ENCODE measurements around the gene UPK3BL1. TPM values are rescaled to one million over a fixed set of nuclear protein-coding genes. Genes with fewer than 3 reads are reported as not detected.
"Not testable (repeated sequence)": the region's sequence is repeated elsewhere in the genome, so short reads cannot be mapped to it uniquely, and the experiment has no call there.

UPK3BL1 gene
- total RNA-seq, 1 experiment from 2014 or later: 12.4 TPM

GRCh38 chr7:102599699-102600098 lies 42.9 kb downstream of the UPK3BL1 start:
- H4K20me1 ChIP-seq (ENCODE audit: control insufficient read depth, insufficient read depth, insufficient read length); H3K14ac ChIP-seq (ENCODE audit: insufficient read depth, low read length); H3K4ac ChIP-seq (ENCODE audit: low read depth, low read length); H2BK15ac ChIP-seq (ENCODE audit: low read depth, low read length); H3K27ac ChIP-seq (ENCODE audit: insufficient read length, low read depth, low read length); H2BK120ac ChIP-seq (ENCODE audit: low read depth, low read length, poor library complexity, severe bottlenecking); H2BK12ac ChIP-seq (ENCODE audit: insufficient read length, low read depth, low read length); H3K79me1 ChIP-seq (ENCODE audit: insufficient read depth, low read depth, low read length, poor library complexity, severe bottlenecking); H3K9ac ChIP-seq (ENCODE audit: extremely low read depth, insufficient read length, low read length); H4K91ac ChIP-seq (ENCODE audit: insufficient read length, low read depth, low read length); H4K8ac ChIP-seq (replicated peaks; ENCODE audit: insufficient read length, low read depth, low read length); H2AFZ ChIP-seq (ENCODE audit: low read length); H3K27me3 Mint-ChIP-seq (ENCODE audit: low read depth); H3K4me3 Mint-ChIP-seq; H2BK20ac ChIP-seq (ENCODE audit: low read depth, low read length, poor library complexity, severe bottlenecking); H3K27me3 ChIP-seq (ENCODE audit: insufficient read depth, low read length); H2BK5ac ChIP-seq (ENCODE audit: insufficient read length, low read length); H3K18ac ChIP-seq (ENCODE audit: insufficient read length, low read depth, low read length); H3K23me2 ChIP-seq (ENCODE audit: insufficient read length, low read depth, low read length, poor library complexity, severe bottlenecking); H3K23ac ChIP-seq (ENCODE audit: insufficient read length, low read depth, low read length); H3K9me3 Mint-ChIP-seq; H2AK5ac ChIP-seq (ENCODE audit: insufficient read length, low read length); H3K56ac ChIP-seq (ENCODE audit: insufficient read length, low read depth, low read length); H3K4me1 ChIP-seq (ENCODE audit: insufficient read depth, low read length); H4K5ac ChIP-seq (ENCODE audit: insufficient read length, low read depth, low read length); H3K36me3 Mint-ChIP-seq (ENCODE audit: insufficient read depth in 1 of 3, low read depth in 3 of 3); H3K79me2 ChIP-seq (ENCODE audit: insufficient read depth, low read length); H3K4me1 Mint-ChIP-seq; H3K4me2 ChIP-seq (ENCODE audit: insufficient read depth, insufficient read length, low read length); H3K27ac Mint-ChIP-seq; H3T11ph ChIP-seq (ENCODE audit: low read length); DNase-seq; H3K9me3 ChIP-seq (ENCODE audit: control insufficient read depth, low read depth, low read length): not testable (repeated sequence)
- no CpG with 5 or more reads among the region's 9 CpGs for WGBS (ENCODE audit: extremely low coverage, insufficient read length, low lambda C conversion rate)

DNA sequence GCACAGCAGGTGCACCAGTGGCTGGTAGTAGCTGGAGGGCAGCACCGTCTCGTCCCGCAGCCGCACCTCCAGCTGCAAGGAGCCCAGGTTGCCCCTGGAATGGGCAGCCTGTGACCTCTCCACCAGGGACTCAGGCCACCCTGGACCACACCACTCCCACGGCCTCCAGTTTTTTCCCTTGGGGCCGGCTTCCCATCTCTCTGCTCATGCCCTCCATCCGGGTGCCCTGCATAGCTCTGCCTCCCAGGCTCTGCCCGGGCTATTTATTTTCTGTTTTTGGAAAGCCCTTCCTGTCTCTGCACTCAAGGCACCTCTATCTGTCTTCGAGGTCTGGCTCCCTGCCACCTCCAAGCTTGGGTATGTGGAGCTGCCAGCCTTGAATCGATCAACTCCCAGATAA lies 46.6 kb downstream of the UPK3BL1 start:
- H3K4ac ChIP-seq (ENCODE audit: low read depth, low read length); H3K23me2 ChIP-seq (ENCODE audit: insufficient read length, low read depth, low read length, poor library complexity, severe bottlenecking); H3K79me1 ChIP-seq (ENCODE audit: insufficient read depth, low read depth, low read length, poor library complexity, severe bottlenecking); H3K27me3 ChIP-seq (ENCODE audit: insufficient read depth, low read length); H4K5ac ChIP-seq (ENCODE audit: insufficient read length, low read depth, low read length); H4K91ac ChIP-seq (ENCODE audit: insufficient read length, low read depth, low read length); H3T11ph ChIP-seq (ENCODE audit: low read length); DNase-seq; H2BK12ac ChIP-seq (ENCODE audit: insufficient read length, low read depth, low read length); H3K79me2 ChIP-seq (ENCODE audit: insufficient read depth, low read length); H3K14ac ChIP-seq (ENCODE audit: insufficient read depth, low read length); H2BK120ac ChIP-seq (ENCODE audit: low read depth, low read length, poor library complexity, severe bottlenecking); H3K4me1 Mint-ChIP-seq; H3K4me1 ChIP-seq (ENCODE audit: insufficient read depth, low read length); H3K9me3 ChIP-seq (ENCODE audit: control insufficient read depth, low read depth, low read length); H4K8ac ChIP-seq (replicated peaks; ENCODE audit: insufficient read length, low read depth, low read length); H3K9me3 Mint-ChIP-seq; H3K4me3 Mint-ChIP-seq; H4K20me1 ChIP-seq (ENCODE audit: control insufficient read depth, insufficient read depth, insufficient read length); H2BK5ac ChIP-seq (ENCODE audit: insufficient read length, low read length); H3K18ac ChIP-seq (ENCODE audit: insufficient read length, low read depth, low read length); H2AFZ ChIP-seq (ENCODE audit: low read length); H2BK20ac ChIP-seq (ENCODE audit: low read depth, low read length, poor library complexity, severe bottlenecking); H3K23ac ChIP-seq (ENCODE audit: insufficient read length, low read depth, low read length); H3K4me2 ChIP-seq (ENCODE audit: insufficient read depth, insufficient read length, low read length); H3K56ac ChIP-seq (ENCODE audit: insufficient read length, low read depth, low read length); H3K27ac Mint-ChIP-seq; H2BK15ac ChIP-seq (ENCODE audit: low read depth, low read length); H3K9ac ChIP-seq (ENCODE audit: extremely low read depth, insufficient read length, low read length); H3K27me3 Mint-ChIP-seq (ENCODE audit: low read depth); H3K36me3 Mint-ChIP-seq (ENCODE audit: insufficient read depth in 1 of 3, low read depth in 3 of 3); H2AK5ac ChIP-seq (ENCODE audit: insufficient read length, low read length); H3K27ac ChIP-seq (ENCODE audit: insufficient read length, low read depth, low read length): not testable (repeated sequence)
- no CpG with 5 or more reads among the region's 10 CpGs for WGBS (ENCODE audit: extremely low coverage, insufficient read length, low lambda C conversion rate)
